Tibial nerve (tissue), 4 donors: ENCODE results near the gene MTSS2.

Source experiments
- CTCF ChIP-seq, 5 experiments: fragments of 200-600 bp in 3 of 5; fragments of 450-650 bp in 2 of 5; sonication (generic) in 3 of 5; IDR thresholded peaks; one replicate each; pipeline ENCODE4 v1.5.1; 2016 to 2019; ENCODE audit warnings: antibody characterized with exemption in 5 of 5, mild to moderate bottlenecking in 3 of 5, moderate library complexity in 2 of 5
- EP300 ChIP-seq, 2 donors: sonication (generic); formaldehyde crosslinking; IDR thresholded peaks; one replicate each; pipeline ENCODE4 v1.6.1; 2017; ENCODE audit warnings: antibody characterized with exemption in 2 of 2, mild to moderate bottlenecking in 1 of 2
- POLR2A ChIP-seq, 2 donors: fragments of 450-650 bp; IDR thresholded peaks; one replicate each; pipeline ENCODE4 v1.6.1; 2017; ENCODE audit warnings: antibody characterized with exemption in 2 of 2, mild to moderate bottlenecking in 2 of 2, moderate library complexity in 2 of 2

DNA sequence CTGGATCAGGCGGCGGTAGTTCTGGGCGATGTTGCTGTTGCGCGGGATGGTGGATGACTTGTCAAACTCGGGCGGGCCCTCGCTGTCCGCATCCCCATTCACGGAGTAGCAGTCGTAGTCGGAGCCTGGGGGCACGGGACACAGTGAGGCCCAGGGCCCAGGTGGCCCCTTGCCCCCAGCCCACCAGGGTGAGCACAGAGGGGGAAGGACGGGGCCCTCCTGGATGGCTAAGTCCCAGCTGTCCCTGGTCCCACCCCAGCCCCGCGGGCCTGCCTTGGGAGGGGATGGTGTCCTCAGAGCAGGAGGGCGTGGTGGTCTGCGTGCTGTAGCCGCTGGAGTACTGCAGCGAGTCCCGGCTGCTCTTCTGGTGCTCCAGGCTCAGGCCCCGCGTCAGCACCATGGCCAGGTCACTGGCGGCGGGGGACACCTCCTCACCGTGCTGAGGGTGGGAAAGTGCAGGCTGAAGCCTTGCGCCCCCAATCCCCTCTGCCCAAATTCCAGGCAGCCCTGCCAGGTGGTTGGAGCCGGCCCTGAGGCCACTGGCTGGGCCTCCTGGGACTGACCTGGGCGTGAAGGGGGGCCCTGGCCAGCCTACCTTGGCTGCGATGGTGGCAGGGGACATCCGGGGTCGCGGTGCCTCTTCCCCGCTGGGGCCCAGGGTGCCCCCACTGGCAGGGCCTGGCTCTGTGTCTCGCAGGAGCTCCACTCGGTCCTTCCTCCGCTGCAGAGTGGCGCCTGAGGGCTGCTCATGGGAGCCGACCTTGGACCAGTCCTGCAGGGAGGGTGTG lies 21.3 kb downstream of the MTSS2 start:
- TF ChIP-seq POLR2A (IDR thresholded peaks at IDR 0.05): no peak
- TF ChIP-seq CTCF (IDR thresholded peaks at IDR 0.05): no peak
- no peak for TF ChIP-seq EP300 (IDR thresholded peaks at IDR 0.05)
